ENCODE results near the gene CFAP74. TPM values are rescaled to one million over a fixed set of nuclear protein-coding genes. Genes with fewer than 3 reads are reported as not detected.
A peak's percentile ranks its signal among the peaks of the same experiment; 100 is the strongest.

Gene CFAP74
- total and polyA plus RNA-seq, 9 of the 15 experiments (the other 6 are each of a cell fraction or from before 2014, with no cell fraction given): 0.03 to 0.15 (median 0.05) TPM; not detected in 6

- TF ChIP-seq ZNF609 (CRISPR knock-in tag; IDR thresholded peaks at IDR 0.05; ENCODE audit: borderline replicate concordance): no peak
- no peak for TF ChIP-seq ESRRA (IDR thresholded peaks at IDR 0.05; ENCODE audit: borderline replicate concordance, low read depth)
- no peak for TF ChIP-seq JUNB (CRISPR knock-in tag; conservative IDR thresholded peaks at IDR 0.05)
- TF ChIP-seq KDM4B (IDR thresholded peaks at IDR 0.05; ENCODE audit: borderline replicate concordance in 2 of 2, low read depth in 1 of 2): no peak; a peak in 1 of 4 replicates
- no peak for TF ChIP-seq HIVEP1 (CRISPR knock-in tag; IDR thresholded peaks at IDR 0.05)
- TF ChIP-seq RBM39 (optimal IDR thresholded peaks at IDR 0.05; ENCODE audit: low read depth, low read length): no peak
- TF ChIP-seq SNIP1 (IDR thresholded peaks at IDR 0.05; ENCODE audit: low read depth): no peak
- no peak for TF ChIP-seq LCOR (CRISPR knock-in tag; IDR thresholded peaks at IDR 0.05)
- TF ChIP-seq, protein P1, sequence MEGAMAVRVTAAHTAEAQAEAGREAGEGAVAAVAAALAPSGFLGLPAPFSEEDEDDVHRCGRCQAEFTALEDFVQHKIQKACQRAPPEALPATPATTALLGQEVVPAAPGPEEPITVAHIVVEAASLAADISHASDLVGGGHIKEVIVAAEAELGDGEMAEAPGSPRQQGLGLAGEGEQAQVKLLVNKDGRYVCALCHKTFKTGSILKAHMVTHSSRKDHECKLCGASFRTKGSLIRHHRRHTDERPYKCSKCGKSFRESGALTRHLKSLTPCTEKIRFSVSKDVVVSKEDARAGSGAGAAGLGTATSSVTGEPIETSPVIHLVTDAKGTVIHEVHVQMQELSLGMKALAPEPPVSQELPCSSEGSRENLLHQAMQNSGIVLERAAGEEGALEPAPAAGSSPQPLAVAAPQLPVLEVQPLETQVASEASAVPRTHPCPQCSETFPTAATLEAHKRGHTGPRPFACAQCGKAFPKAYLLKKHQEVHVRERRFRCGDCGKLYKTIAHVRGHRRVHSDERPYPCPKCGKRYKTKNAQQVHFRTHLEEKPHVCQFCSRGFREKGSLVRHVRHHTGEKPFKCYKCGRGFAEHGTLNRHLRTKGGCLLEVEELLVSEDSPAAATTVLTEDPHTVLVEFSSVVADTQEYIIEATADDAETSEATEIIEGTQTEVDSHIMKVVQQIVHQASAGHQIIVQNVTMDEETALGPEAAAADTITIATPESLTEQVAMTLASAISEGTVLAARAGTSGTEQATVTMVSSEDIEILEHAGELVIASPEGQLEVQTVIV (CRISPR knock-in tag; IDR thresholded peaks at IDR 0.05; ENCODE audit: borderline replicate concordance): no peak
- TF ChIP-seq ZNF212 (CRISPR knock-in tag; IDR thresholded peaks at IDR 0.05): no peak
- no peak for TF ChIP-seq ZFX (CRISPR knock-in tag; IDR thresholded peaks at IDR 0.05)
- TF ChIP-seq ZNF134 (CRISPR knock-in tag; conservative IDR thresholded peaks at IDR 0.05): no peak
- TF ChIP-seq POLR2G (IDR thresholded peaks at IDR 0.05; ENCODE audit: low read depth, low read length): peak; percentile 30; the same call in 1 of the 2 replicates
- no peak for TF ChIP-seq ZNF644 (tag; IDR thresholded peaks at IDR 0.05; ENCODE audit: low read depth)
- no peak for TF ChIP-seq KAT7 (CRISPR knock-in tag; IDR thresholded peaks at IDR 0.05; ENCODE audit: borderline replicate concordance)
- TF ChIP-seq ARID1B (IDR thresholded peaks at IDR 0.05): no peak
- TF ChIP-seq, protein P2, sequence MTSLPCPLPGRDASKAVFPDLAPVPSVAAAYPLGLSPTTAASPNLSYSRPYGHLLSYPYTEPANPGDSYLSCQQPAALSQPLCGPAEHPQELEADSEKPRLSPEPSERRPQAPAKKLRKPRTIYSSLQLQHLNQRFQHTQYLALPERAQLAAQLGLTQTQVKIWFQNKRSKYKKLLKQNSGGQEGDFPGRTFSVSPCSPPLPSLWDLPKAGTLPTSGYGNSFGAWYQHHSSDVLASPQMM (CRISPR knock-in tag; IDR thresholded peaks at IDR 0.05): no peak
- TF ChIP-seq GABPA (tag; conservative IDR thresholded peaks at IDR 0.05; ENCODE audit: low read depth): peak; percentile 86
- no peak for TF ChIP-seq USF2 (CRISPR knock-in tag; IDR thresholded peaks at IDR 0.05)
- peak; percentile 79 for TF ChIP-seq EHMT2 (IDR thresholded peaks at IDR 0.05)
- TF ChIP-seq ZNF23 (CRISPR knock-in tag; IDR thresholded peaks at IDR 0.05): no peak
Observed at GRCh38 chr1:1954831-1955441, 48.6 kb downstream of the CFAP74 start (continued).
